ENCODE data around the gene ARHGEF7. TPM values are rescaled to one million over a fixed set of nuclear protein-coding genes. Genes with fewer than 3 reads are reported as not detected.

ARHGEF7 gene
- total and polyA plus RNA-seq, 2 experiments from 2014 or later = 30.1 to 46.8 TPM

GRCh38 chr13:111272117-111272516 is 157.0 kb downstream of the ARHGEF7 start:
- no peak overlapping the region for H3K4me3 ChIP-seq
- no peaks in the 10 kb centered on the region for H3K9me3 ChIP-seq (ENCODE audit: low read depth)
- no peak for TF ChIP-seq EZH2 (IDR thresholded peaks at IDR 0.05; ENCODE audit: borderline replicate concordance)
- TF ChIP-seq, protein P1, sequence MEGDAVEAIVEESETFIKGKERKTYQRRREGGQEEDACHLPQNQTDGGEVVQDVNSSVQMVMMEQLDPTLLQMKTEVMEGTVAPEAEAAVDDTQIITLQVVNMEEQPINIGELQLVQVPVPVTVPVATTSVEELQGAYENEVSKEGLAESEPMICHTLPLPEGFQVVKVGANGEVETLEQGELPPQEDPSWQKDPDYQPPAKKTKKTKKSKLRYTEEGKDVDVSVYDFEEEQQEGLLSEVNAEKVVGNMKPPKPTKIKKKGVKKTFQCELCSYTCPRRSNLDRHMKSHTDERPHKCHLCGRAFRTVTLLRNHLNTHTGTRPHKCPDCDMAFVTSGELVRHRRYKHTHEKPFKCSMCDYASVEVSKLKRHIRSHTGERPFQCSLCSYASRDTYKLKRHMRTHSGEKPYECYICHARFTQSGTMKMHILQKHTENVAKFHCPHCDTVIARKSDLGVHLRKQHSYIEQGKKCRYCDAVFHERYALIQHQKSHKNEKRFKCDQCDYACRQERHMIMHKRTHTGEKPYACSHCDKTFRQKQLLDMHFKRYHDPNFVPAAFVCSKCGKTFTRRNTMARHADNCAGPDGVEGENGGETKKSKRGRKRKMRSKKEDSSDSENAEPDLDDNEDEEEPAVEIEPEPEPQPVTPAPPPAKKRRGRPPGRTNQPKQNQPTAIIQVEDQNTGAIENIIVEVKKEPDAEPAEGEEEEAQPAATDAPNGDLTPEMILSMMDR (IDR thresholded peaks at IDR 0.05; ENCODE audit: poor library complexity) = no peak
- TF ChIP-seq EZH2phosphoT487 (IDR thresholded peaks at IDR 0.05; ENCODE audit: low read depth, severe bottlenecking, unreplicated experiment) = no peak
- no peak for DNase-seq (ENCODE audit: low spot score)
- H3K4me2 ChIP-seq = no peak overlapping the region
- no peaks in the 10 kb centered on the region for H3K4me1 ChIP-seq (ENCODE audit: insufficient read depth)
- no peak overlapping the region for H2AFZ ChIP-seq
- H3K9me2 ChIP-seq (replicated peaks; ENCODE audit: insufficient read depth) = no peaks in the 10 kb centered on the region
- H3K79me2 ChIP-seq = no peaks in the 10 kb centered on the region
- WGBS (ENCODE audit: low lambda C conversion rate, missing lambda C conversion rate) = 93% methylated on average over 7 of the region's 7 CpGs
- no peak overlapping the region for H3K27ac ChIP-seq
- H3K36me3 ChIP-seq (replicated peaks; ENCODE audit: insufficient read depth, low read depth) = no peaks in the 10 kb centered on the region
- no peaks in the 10 kb centered on the region for H4K20me1 ChIP-seq (ENCODE audit: insufficient read depth, poor library complexity, severe bottlenecking)
- no peaks in the 10 kb centered on the region for H3K27me3 ChIP-seq

GRCh38 chr13:111275382-111275781 is 160.3 kb downstream of the ARHGEF7 start:
- no peak for DNase-seq (ENCODE audit: low spot score)
- Histone ChIP-seq H3K9me3 (ENCODE audit: low read depth) (no peaks in the 10 kb centered on the region), H3K4me1 (ENCODE audit: insufficient read depth) (no peaks in the 10 kb centered on the region), H3K27me3 (no peaks in the 10 kb centered on the region), H3K36me3 (replicated peaks; ENCODE audit: insufficient read depth, low read depth) (no peaks in the 10 kb centered on the region), H2AFZ (no peak overlapping the region), H3K4me3 (no peak overlapping the region), H4K20me1 (ENCODE audit: insufficient read depth, poor library complexity, severe bottlenecking) (no peaks in the 10 kb centered on the region), H3K4me2 (no peak overlapping the region), H3K27ac (no peak overlapping the region), H3K9me2 (replicated peaks; ENCODE audit: insufficient read depth) (no peaks in the 10 kb centered on the region), H3K79me2 (no peaks in the 10 kb centered on the region)
- 93% methylated on average over 10 of the region's 10 CpGs for WGBS (ENCODE audit: low lambda C conversion rate, missing lambda C conversion rate)
- TF ChIP-seq, protein P1 (IDR thresholded peaks at IDR 0.05; ENCODE audit: poor library complexity) = no peak
- TF ChIP-seq EZH2 (IDR thresholded peaks at IDR 0.05; ENCODE audit: borderline replicate concordance) (no peak), EZH2phosphoT487 (IDR thresholded peaks at IDR 0.05; ENCODE audit: low read depth, severe bottlenecking, unreplicated experiment) (no peak)

- Histone ChIP-seq H3K79me2 (no peaks in the 10 kb centered on the region), H4K20me1 (ENCODE audit: insufficient read depth, poor library complexity, severe bottlenecking) (no peaks in the 10 kb centered on the region), H3K9me3 (ENCODE audit: low read depth) (no peaks in the 10 kb centered on the region), H3K27ac (no peak overlapping the region), H3K27me3 (no peaks in the 10 kb centered on the region), H2AFZ (no peak overlapping the region), H3K4me2 (no peak overlapping the region), H3K9me2 (replicated peaks; ENCODE audit: insufficient read depth) (no peaks in the 10 kb centered on the region), H3K4me3 (no peak overlapping the region), H3K4me1 (ENCODE audit: insufficient read depth) (no peaks in the 10 kb centered on the region), H3K36me3 (replicated peaks; ENCODE audit: insufficient read depth, low read depth) (no peaks in the 10 kb centered on the region)
- TF ChIP-seq EZH2 (IDR thresholded peaks at IDR 0.05; ENCODE audit: borderline replicate concordance) (no peak), EZH2phosphoT487 (IDR thresholded peaks at IDR 0.05; ENCODE audit: low read depth, severe bottlenecking, unreplicated experiment) (no peak)
- TF ChIP-seq, protein P1 (IDR thresholded peaks at IDR 0.05; ENCODE audit: poor library complexity) = no peak
- WGBS (ENCODE audit: low lambda C conversion rate, missing lambda C conversion rate) = 96% methylated on average over 5 of the region's 5 CpGs
- DNase-seq (ENCODE audit: low spot score) = no peak
Measured at GRCh38 chr13:111275995-111276618, 161.0 kb downstream of the ARHGEF7 start.
